HepG2 (cell line): ENCODE results near the gene TCF20. TPM values are rescaled to one million over a fixed set of nuclear protein-coding genes. Genes with fewer than 3 reads are reported as not detected.

ENCODE experiments used
- ATAC-seq: fragments of 200-7000 bp; cut with Tn5 transposase; 3 replicates; pipeline ENCODE4 v1.9.1; 2020; ENCODE audit warnings: mild to moderate bottlenecking, moderate library complexity
- BruUV-seq: library from RNA; stranded (reverse); fragments of 400-500 nt; replicated peaks from 2 replicates; lab custom pipeline; 2021; lab: Mats Ljungman, UMichigan
- CTCF ChIA-PET: fragments of 300-600 bp; formaldehyde crosslinking; extraction: SDS; loops from one replicate; lab custom pipeline; 2021; ENCODE audit warnings: low total read pairs, inconsistent platforms, low intra/inter-chr PET ratio; lab: Yijun Ruan, JAX
- POLR2A ChIA-PET: fragments of 350-600 bp; sonication (Branson Sonifier 250); formaldehyde crosslinking; loops from one replicate; lab custom pipeline; 2020; ENCODE audit warnings: antibody characterized with exemption, inconsistent platforms; lab: Yijun Ruan, JAX
- DNase-seq: peaks from one replicate; pipeline ENCODE4 v3.0.0-alpha.2; 2015; ENCODE audit warnings: low spot score
- FAIRE-seq: peaks from 3 replicates; lab custom pipeline; 2011; peaks lifted over from hg19 to GRCh38; lab: Jason Lieb, UNC
- H2AFZ ChIP-seq: one replicate; pipeline ENCODE4 v1.6.1; 2011; ENCODE audit warnings: low read length, inconsistent platforms
- H3K27ac ChIP-seq: fragments of 300-600 bp; 3 replicates; pipeline ENCODE4 v1.8.0; 2011; ENCODE audit warnings: mixed run types, mild to moderate bottlenecking, mixed read lengths, low read length, inconsistent platforms; ENCODE audit not compliant: insufficient read depth; ENCODE audit errors: extremely low read length
- H3K27me3 ChIP-seq, 2 experiments: fragments of 200-600 bp in 1 of 2; 2 replicates in 1 of 2; 3 replicates in 1 of 2; pipeline versions ENCODE4 v1.6.0 to v1.8.0; 2011; ENCODE audit warnings: low read length in 2 of 2, mild to moderate bottlenecking in 2 of 2, moderate library complexity in 2 of 2, inconsistent platforms in 1 of 2; ENCODE audit not compliant: insufficient read depth in 2 of 2, control insufficient read depth in 1 of 2
- H3K36me3 ChIP-seq, 2 experiments: fragments of 200-600 bp in 1 of 2; replicated peaks in 1 of 2; 2 replicates in 1 of 2; 3 replicates in 1 of 2; pipeline versions ENCODE4 v1.5.1 to v1.8.0; 2011; ENCODE audit warnings: low read length in 2 of 2, inconsistent platforms in 1 of 2; ENCODE audit not compliant: insufficient read depth in 2 of 2, control insufficient read depth in 1 of 2
- H3K4me1 ChIP-seq: 2 replicates; pipeline ENCODE4 v1.5.1; 2012; ENCODE audit warnings: low read length, inconsistent platforms; ENCODE audit not compliant: insufficient read depth
- H3K4me2 ChIP-seq: 2 replicates; pipeline ENCODE4 v1.6.0; 2011; ENCODE audit warnings: low read depth, low read length, inconsistent platforms
- H3K4me3 ChIP-seq, 3 experiments: fragments of 200-600 bp in 1 of 3; sonication (generic), shearing (Covaris generic) in 1 of 3; replicated peaks in 1 of 3; 2 replicates each; pipeline ENCODE4 v1.5.1; 2011 to 2016; ENCODE audit warnings: low read length in 3 of 3, inconsistent platforms in 2 of 3, low read depth in 2 of 3, mild to moderate bottlenecking in 2 of 3, control low read depth in 1 of 3, mixed read lengths in 1 of 3; ENCODE audit not compliant: insufficient read depth in 1 of 3
- H3K79me2 ChIP-seq: one replicate; pipeline ENCODE4 v1.6.1; 2011; ENCODE audit warnings: low read length, inconsistent platforms; ENCODE audit not compliant: insufficient read depth
- H3K9ac ChIP-seq: 2 replicates; pipeline ENCODE4 v1.6.0; 2011; ENCODE audit warnings: mild to moderate bottlenecking, low read depth, low read length, inconsistent platforms; ENCODE audit not compliant: insufficient read depth
- H3K9me3 ChIP-seq: 2 replicates; pipeline ENCODE4 v1.5.1; 2012; ENCODE audit warnings: mild to moderate bottlenecking, low read length
- H4K20me1 ChIP-seq: 2 replicates; pipeline ENCODE4 v1.6.0; 2011; ENCODE audit warnings: inconsistent platforms, mild to moderate bottlenecking, low read length, moderate library complexity; ENCODE audit not compliant: insufficient read depth
- FLYWCH1 ChIP-seq: sonication (generic); formaldehyde crosslinking; IDR thresholded peaks from 2 replicates; pipeline ENCODE4 v1.8.1; 2023; ENCODE audit warnings: mild to moderate bottlenecking, missing genetic modification reagents
- POLR2A ChIP-seq, 2 experiments: IDR thresholded peaks; 2 replicates each; pipeline ENCODE4 v1.6.1; 2011; ENCODE audit warnings: low read depth in 2 of 2, low read length in 2 of 2, mild to moderate bottlenecking in 1 of 2, moderate library complexity in 1 of 2; ENCODE audit not compliant: insufficient read depth in 1 of 2
- WGBS: methylation state at CpG from one replicate; pipeline ENCODE4 v1.1.6; 2017; ENCODE audit warnings: low lambda C conversion rate; 5-methylcytosine and 5-hydroxymethylcytosine counted together
- in situ Hi-C: cut with HindIII; loops from 2 replicates; pipeline ENCODE4 v1.10.0; 2017; ENCODE audit warnings: low pct_unique_long_range_greater_than_20kb; ENCODE audit not compliant: extremely low pct_ligation_motif_present
- intact Hi-C: fragments of 100-400 bp; cut with micrococcal nuclease; formaldehyde crosslinking; loops from one replicate; pipeline ENCODE4 v1.10.0; 2022; ENCODE audit not compliant: unreplicated experiment
- polyA plus RNA-seq, 8 experiments: library from polyadenylated mRNA; depleted of rRNA in 3 of 8; stranded (reverse) in 7 of 8; unstranded in 1 of 8; fragments of >200 nt; fragmentation: Illumina TruSeq in 4 of 8; extraction: Trizol in 4 of 8; gene quantifications; 2 replicates each; pipeline versions ENCODE4 v1.2.1 to v1.2.3, GENCODE V29; 2011 to 2016; ENCODE audit warnings: low read depth in 4 of 8, missing spikeins in 1 of 8, mixed read lengths in 1 of 8; ENCODE audit not compliant: insufficient read depth in 1 of 8
- total RNA-seq, 5 experiments: library from RNA; depleted of rRNA; stranded (reverse); fragments of >200 nt; fragmentation: Illumina TruSeq; extraction: Trizol; gene quantifications; 2 replicates each; pipeline ENCODE4 v1.2.3, GENCODE V29; 2016; ENCODE audit warnings: low read depth in 1 of 5
- TF ChIP-seq, protein P1 (sequence below): sonication (generic); formaldehyde crosslinking; IDR thresholded peaks from 2 replicates; pipeline ENCODE4 v1.4.0; 2020; ENCODE audit warnings: missing genetic modification reagents

TCF20 gene
- total and polyA plus RNA-seq, 2 of the 13 experiments (the other 11 are each of a cell fraction or from before 2014, with no cell fraction given) = 12.8 to 23.7 TPM

DNA sequence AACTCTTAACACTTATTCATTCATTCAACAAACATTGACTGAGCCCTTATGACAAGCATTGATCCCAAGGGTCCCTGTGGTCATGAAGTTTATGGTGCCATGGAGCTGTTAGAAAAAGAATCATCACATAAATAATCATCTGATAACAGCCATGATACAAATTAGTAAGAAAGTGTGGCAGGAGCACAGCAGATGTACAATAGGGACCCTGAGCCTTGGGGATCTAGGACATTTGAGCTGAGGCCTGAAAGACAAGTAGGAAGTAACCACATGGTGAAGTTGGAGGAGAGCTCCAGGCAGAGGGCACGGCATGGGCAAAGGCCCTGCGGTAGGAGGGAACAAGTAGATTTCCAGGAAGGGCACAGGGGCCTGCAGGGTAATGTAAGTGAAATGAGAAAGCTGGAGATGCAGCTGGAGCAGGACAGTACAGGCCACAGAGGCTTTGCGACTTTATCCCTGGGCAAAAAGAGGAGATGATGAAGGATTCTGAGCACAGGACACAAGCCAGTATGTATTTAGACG is 6.8 kb upstream of the TCF20 start:
- H3K36me3 ChIP-seq = peaks cover 1 to 4% of the 10 kb centered on the region in 2 experiments; a peak in 3 of 5 replicates
- ATAC-seq (no peak), DNase-seq (no peak), FAIRE-seq (no peak)
- 94% methylated on average over 4 of the region's 4 CpGs for WGBS
- H2AFZ ChIP-seq = no peak overlapping the region
- no peaks in the 10 kb centered on the region for H3K27me3 ChIP-seq
- H3K9ac ChIP-seq = no peak overlapping the region
- no TSS peak for BruUV-seq
- H3K27ac ChIP-seq = no peak overlapping the region
- in situ Hi-C loops = no loop called here
- H3K4me2 ChIP-seq = no peak overlapping the region
- ChIA-PET CTCF (no interaction called here), POLR2A (no interaction called here)
- no peaks in the 10 kb centered on the region for H4K20me1 ChIP-seq
- no peaks in the 10 kb centered on the region for H3K9me3 ChIP-seq
- TF ChIP-seq, protein P1, sequence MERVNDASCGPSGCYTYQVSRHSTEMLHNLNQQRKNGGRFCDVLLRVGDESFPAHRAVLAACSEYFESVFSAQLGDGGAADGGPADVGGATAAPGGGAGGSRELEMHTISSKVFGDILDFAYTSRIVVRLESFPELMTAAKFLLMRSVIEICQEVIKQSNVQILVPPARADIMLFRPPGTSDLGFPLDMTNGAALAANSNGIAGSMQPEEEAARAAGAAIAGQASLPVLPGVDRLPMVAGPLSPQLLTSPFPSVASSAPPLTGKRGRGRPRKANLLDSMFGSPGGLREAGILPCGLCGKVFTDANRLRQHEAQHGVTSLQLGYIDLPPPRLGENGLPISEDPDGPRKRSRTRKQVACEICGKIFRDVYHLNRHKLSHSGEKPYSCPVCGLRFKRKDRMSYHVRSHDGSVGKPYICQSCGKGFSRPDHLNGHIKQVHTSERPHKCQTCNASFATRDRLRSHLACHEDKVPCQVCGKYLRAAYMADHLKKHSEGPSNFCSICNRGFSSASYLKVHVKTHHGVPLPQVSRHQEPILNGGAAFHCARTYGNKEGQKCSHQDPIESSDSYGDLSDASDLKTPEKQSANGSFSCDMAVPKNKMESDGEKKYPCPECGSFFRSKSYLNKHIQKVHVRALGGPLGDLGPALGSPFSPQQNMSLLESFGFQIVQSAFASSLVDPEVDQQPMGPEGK (CRISPR knock-in tag) = no peak
- TF ChIP-seq POLR2A (IDR thresholded peaks at IDR 0.05; ENCODE audit: insufficient read depth in 1 of 2, low read depth in 2 of 2, low read length in 2 of 2) = 0 out of 4 replicates have a peak, but pooled peaks of 1 of the 2 experiments have one; percentile 23
- H3K79me2 ChIP-seq = no peaks in the 10 kb centered on the region
- intact Hi-C loops = no loop called here
- H3K4me1 ChIP-seq = peaks cover 13% of the 10 kb centered on the region
- no peak overlapping the region for H3K4me3 ChIP-seq

GRCh38 chr22:42275970-42276369 is 5.5 kb upstream of the TCF20 start:
- no peak overlapping the region for H2AFZ ChIP-seq
- WGBS = 84% methylated on average over 5 of the region's 5 CpGs
- no peak overlapping the region for H3K9ac ChIP-seq
- ATAC-seq = no peak
- intact Hi-C loops (no loop called here), in situ Hi-C loops (no loop called here)
- no peak for DNase-seq
- H3K27ac ChIP-seq = no peak overlapping the region
- no peak for FAIRE-seq
- no peaks in the 10 kb centered on the region for H3K27me3 ChIP-seq
- H4K20me1 ChIP-seq = no peaks in the 10 kb centered on the region
- no peak for TF ChIP-seq FLYWCH1 (CRISPR knock-in tag)
- CTCF ChIA-PET = no interaction called here
- POLR2A ChIA-PET = no interaction called here
- no peaks in the 10 kb centered on the region for H3K9me3 ChIP-seq
- no peak overlapping the region for H3K4me2 ChIP-seq
- H3K36me3 ChIP-seq = peaks cover 1 to 4% of the 10 kb centered on the region in 2 experiments; a peak in 3 of 5 replicates
- H3K4me1 ChIP-seq = peaks cover 6% of the 10 kb centered on the region
- H3K79me2 ChIP-seq = peaks cover 3% of the 10 kb centered on the region
- BruUV-seq = no TSS peak
- H3K4me3 ChIP-seq = no peak overlapping the region
